ENCODE measurements around the gene CTNNBL1.

CTNNBL1 gene

DNA sequence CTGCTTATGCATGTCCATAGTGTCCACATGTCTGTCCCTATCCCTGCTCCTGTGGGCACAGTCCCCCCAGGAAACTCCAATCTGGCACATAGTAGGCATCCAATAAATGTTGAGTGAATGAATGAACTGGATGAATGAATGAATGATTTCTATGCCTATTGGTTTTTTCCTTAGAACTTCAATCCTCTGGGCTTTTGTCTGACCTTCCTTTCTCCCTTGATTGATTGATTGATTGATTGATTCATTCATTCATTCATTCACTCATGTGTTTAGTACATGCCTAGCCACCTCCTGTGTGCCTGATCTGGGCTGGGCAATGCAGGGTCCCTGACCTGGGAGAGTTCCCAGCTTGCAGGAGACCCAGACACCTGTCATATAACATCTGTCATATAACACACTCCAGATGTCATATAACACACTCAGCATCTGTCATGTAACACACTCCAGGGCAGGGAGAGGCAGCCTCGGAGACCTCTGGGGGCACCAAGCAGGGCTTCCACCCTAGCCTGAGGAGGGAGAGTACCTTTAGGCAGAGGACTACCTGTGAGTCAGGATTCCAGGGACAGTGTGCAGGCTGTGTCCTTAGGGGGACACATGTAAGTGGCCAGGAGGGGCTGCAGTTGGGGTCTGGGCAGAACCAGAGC is 227.0 kb downstream of the CTNNBL1 start:
- H3K4me3 ChIP-seq (replicated peaks; ENCODE audit: insufficient read depth, low read length): no peak overlapping the region
- H3K27ac ChIP-seq (replicated peaks): no peak overlapping the region
- peaks cover 33% of the 10 kb centered on the region for H3K27me3 ChIP-seq (ENCODE audit: insufficient read depth, poor library complexity, severe bottlenecking)
- no peak for DNase-seq (ENCODE audit: low read depth in 1 of 2, low spot score in 1 of 2)
- TF ChIP-seq GABPA (IDR thresholded peaks at IDR 0.05; ENCODE audit: low read depth): no peak
- no peak for TF ChIP-seq SPI1 (IDR thresholded peaks at IDR 0.05; ENCODE audit: borderline replicate concordance, low read depth)
- TF ChIP-seq, protein P1, sequence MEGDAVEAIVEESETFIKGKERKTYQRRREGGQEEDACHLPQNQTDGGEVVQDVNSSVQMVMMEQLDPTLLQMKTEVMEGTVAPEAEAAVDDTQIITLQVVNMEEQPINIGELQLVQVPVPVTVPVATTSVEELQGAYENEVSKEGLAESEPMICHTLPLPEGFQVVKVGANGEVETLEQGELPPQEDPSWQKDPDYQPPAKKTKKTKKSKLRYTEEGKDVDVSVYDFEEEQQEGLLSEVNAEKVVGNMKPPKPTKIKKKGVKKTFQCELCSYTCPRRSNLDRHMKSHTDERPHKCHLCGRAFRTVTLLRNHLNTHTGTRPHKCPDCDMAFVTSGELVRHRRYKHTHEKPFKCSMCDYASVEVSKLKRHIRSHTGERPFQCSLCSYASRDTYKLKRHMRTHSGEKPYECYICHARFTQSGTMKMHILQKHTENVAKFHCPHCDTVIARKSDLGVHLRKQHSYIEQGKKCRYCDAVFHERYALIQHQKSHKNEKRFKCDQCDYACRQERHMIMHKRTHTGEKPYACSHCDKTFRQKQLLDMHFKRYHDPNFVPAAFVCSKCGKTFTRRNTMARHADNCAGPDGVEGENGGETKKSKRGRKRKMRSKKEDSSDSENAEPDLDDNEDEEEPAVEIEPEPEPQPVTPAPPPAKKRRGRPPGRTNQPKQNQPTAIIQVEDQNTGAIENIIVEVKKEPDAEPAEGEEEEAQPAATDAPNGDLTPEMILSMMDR (IDR thresholded peaks at IDR 0.05; ENCODE audit: insufficient read depth, low read length): no peak
- TF ChIP-seq POLR2AphosphoS5 (IDR thresholded peaks at IDR 0.05; ENCODE audit: low read depth): no peak
- TF ChIP-seq, protein P2, sequence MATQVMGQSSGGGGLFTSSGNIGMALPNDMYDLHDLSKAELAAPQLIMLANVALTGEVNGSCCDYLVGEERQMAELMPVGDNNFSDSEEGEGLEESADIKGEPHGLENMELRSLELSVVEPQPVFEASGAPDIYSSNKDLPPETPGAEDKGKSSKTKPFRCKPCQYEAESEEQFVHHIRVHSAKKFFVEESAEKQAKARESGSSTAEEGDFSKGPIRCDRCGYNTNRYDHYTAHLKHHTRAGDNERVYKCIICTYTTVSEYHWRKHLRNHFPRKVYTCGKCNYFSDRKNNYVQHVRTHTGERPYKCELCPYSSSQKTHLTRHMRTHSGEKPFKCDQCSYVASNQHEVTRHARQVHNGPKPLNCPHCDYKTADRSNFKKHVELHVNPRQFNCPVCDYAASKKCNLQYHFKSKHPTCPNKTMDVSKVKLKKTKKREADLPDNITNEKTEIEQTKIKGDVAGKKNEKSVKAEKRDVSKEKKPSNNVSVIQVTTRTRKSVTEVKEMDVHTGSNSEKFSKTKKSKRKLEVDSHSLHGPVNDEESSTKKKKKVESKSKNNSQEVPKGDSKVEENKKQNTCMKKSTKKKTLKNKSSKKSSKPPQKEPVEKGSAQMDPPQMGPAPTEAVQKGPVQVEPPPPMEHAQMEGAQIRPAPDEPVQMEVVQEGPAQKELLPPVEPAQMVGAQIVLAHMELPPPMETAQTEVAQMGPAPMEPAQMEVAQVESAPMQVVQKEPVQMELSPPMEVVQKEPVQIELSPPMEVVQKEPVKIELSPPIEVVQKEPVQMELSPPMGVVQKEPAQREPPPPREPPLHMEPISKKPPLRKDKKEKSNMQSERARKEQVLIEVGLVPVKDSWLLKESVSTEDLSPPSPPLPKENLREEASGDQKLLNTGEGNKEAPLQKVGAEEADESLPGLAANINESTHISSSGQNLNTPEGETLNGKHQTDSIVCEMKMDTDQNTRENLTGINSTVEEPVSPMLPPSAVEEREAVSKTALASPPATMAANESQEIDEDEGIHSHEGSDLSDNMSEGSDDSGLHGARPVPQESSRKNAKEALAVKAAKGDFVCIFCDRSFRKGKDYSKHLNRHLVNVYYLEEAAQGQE (IDR thresholded peaks at IDR 0.05; ENCODE audit: insufficient replicate concordance, low read depth): no peak

DNA sequence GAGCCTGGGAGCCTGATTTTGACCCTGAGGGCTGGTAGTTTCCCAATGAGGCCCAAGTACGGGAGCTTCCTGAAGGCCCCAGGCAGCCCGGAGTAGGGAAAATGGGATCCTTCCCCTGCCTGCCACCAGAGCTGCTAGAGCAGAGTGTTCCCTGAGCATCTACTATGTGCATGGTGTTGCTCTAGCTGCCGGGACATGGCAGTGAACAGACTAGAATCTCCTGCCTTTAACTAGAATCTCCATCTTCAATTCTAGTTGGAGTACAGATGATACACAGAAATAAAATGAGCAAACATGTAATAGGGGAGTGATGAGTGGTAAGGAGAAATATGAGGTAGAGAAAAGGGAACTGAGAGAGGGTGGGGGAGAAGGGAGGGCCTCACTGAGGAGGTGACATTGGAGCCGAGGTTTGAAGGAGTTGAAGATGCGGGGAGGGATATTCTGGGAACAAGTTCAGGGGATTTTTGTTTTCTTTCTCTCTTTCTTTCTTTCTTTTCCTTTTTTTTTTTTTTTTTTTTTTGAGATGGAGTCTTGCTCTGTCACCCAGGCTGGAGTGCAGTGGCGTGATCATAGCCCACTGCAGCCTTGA is 227.6 kb downstream of the CTNNBL1 start:
- Histone ChIP-seq H3K4me3 (replicated peaks; ENCODE audit: insufficient read depth, low read length) (no peak overlapping the region), H3K27ac (replicated peaks) (no peak overlapping the region), H3K27me3 (ENCODE audit: insufficient read depth, poor library complexity, severe bottlenecking) (peaks cover 26% of the 10 kb centered on the region)
- no peak for DNase-seq (ENCODE audit: low read depth in 1 of 2, low spot score in 1 of 2)
- peak; percentile 30; the same call in 1 of the 2 replicates for TF ChIP-seq SPI1 (IDR thresholded peaks at IDR 0.05; ENCODE audit: borderline replicate concordance, low read depth)
- no peak for TF ChIP-seq POLR2AphosphoS5 (IDR thresholded peaks at IDR 0.05; ENCODE audit: low read depth)
- TF ChIP-seq GABPA (IDR thresholded peaks at IDR 0.05; ENCODE audit: low read depth): no peak
- TF ChIP-seq, protein P2 (IDR thresholded peaks at IDR 0.05; ENCODE audit: insufficient replicate concordance, low read depth): no peak
- TF ChIP-seq, protein P1 (IDR thresholded peaks at IDR 0.05; ENCODE audit: insufficient read depth, low read length): no peak
